ENCODE results near the gene RETREG3. TPM values are rescaled to one million over a fixed set of nuclear protein-coding genes. Genes with fewer than 3 reads are reported as not detected.
A peak's percentile ranks its signal among the peaks of the same experiment; 100 is the strongest.

Gene RETREG3
- polyA plus RNA-seq, 10 donors: 26.0 to 36.0 (median 32.1) TPM

GRCh38 chr17:42535155-42536047 is 73.8 kb downstream of the RETREG3 start:
- no peak for DNase-seq

DNA sequence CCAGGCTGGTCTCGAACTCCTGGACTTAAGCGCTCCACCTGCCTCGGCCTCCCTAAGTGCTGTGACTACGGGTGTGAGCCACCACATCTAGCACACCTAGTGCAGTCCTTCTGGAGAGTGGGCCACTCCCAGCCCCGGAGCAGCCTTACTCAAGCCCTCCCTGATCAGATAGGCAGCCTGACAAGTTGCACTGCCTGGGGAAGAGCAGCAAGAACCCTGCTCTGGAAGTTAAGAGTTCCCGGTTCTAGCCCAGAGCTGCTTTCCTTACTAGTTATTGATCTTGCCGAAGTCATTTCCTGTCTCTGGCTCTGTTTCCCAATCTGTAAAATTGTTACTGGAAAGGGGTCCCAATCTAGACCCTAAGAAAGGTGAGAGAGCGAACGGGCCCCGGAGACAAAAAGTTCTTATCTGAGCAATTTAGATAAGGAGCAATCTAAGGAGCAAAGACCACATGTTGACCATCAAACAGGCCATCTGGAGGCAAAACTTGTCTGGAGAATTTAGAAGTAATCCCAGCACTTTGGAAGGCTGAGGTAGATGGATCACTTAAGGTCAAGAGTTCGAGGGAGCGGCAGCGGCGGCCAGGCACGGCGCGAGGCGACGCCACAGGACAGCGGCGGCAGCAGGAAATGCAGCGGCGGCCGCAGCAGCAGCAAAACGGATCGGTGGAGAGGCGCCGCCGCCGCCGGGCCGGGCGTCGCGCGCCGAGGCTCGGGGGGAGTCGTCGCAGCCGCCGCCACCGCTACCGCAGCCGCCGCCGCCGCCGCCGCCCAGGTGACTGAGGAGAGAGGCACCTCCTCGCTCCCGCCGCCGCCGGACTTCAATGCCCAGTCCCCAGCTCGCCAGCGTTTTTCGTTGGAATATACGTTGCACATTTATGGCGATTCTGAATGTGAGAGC is 77.5 kb downstream of the RETREG3 start:
- peak in 2 of 3 donors; percentile 63 to 81 for DNase-seq

- DNase-seq: no peak
Measured at GRCh38 chr17:42530952-42531454, 78.2 kb downstream of the RETREG3 start.

Other genes starting within 250 kb of the RETREG3 start
- gene STAT3, start 220.9 kb downstream of the RETREG3 start, polyA plus RNA-seq (ENCODE audit: insufficient read length in 10 of 10): 10 to 100 TPM; 40.2 to 62.7 (median 49.9) TPM
- gene CAVIN1, start 186.1 kb downstream of the RETREG3 start, polyA plus RNA-seq (ENCODE audit: insufficient read length in 10 of 10): 100 to 1,000 TPM; 231 to 303 (median 258) TPM
- 10 to 100 TPM; 16.9 to 39.2 (median 21.5) TPM for gene ATP6V0A1, start 150.5 kb downstream of the RETREG3 start, polyA plus RNA-seq (ENCODE audit: insufficient read length in 10 of 10)
- 10 to 100 TPM; 15.2 to 21.4 (median 17.5) TPM for gene NAGLU, start 73.1 kb downstream of the RETREG3 start, polyA plus RNA-seq (ENCODE audit: insufficient read length in 10 of 10)
- gene HSD17B1, start 56.5 kb downstream of the RETREG3 start, polyA plus RNA-seq (ENCODE audit: insufficient read length in 10 of 10): 1 to 10 TPM; 1.7 to 3.6 (median 2.6) TPM
- 10 to 100 TPM; 20.0 to 29.7 (median 27.1) TPM for gene COASY, start 47.2 kb downstream of the RETREG3 start, polyA plus RNA-seq (ENCODE audit: insufficient read length in 10 of 10)
- gene MLX, start 42.3 kb downstream of the RETREG3 start, polyA plus RNA-seq (ENCODE audit: insufficient read length in 10 of 10): 10 to 100 TPM; 33.4 to 42.9 (median 38.5) TPM
- 10 to 100 TPM in 3 of 10 donors, 1 to 10 TPM in 7; 7.7 to 14.6 (median 9.5) TPM for gene PSMC3IP, start 31.6 kb downstream of the RETREG3 start, polyA plus RNA-seq (ENCODE audit: insufficient read length in 10 of 10)
- gene TUBG1, start 309 bp upstream of the RETREG3 start, polyA plus RNA-seq (ENCODE audit: insufficient read length in 10 of 10): 10 to 100 TPM; 29.7 to 39.5 (median 34.5) TPM
- gene TUBG2, start 49.9 kb upstream of the RETREG3 start, polyA plus RNA-seq (ENCODE audit: insufficient read length in 10 of 10): 10 to 100 TPM in 9 of 10 donors, 1 to 10 TPM in 1; 9.7 to 21.2 (median 12.6) TPM
- 10 to 100 TPM; 23.6 to 41.7 (median 35.5) TPM for gene PLEKHH3, start 67.6 kb upstream of the RETREG3 start, polyA plus RNA-seq (ENCODE audit: insufficient read length in 10 of 10)
- gene CCR10, start 72.5 kb upstream of the RETREG3 start, polyA plus RNA-seq (ENCODE audit: insufficient read length in 10 of 10): 1 to 10 TPM in 7 of 10 donors, under 1 TPM in 3; 0.71 to 2.1 (median 1.6) TPM
- 10 to 100 TPM; 10.2 to 15.7 (median 11.9) TPM for gene CNTNAP1, start 73.2 kb upstream of the RETREG3 start, polyA plus RNA-seq (ENCODE audit: insufficient read length in 10 of 10)
- 10 to 100 TPM; 15.5 to 31.4 (median 19.0) TPM for gene EZH1, start 135.7 kb upstream of the RETREG3 start, polyA plus RNA-seq (ENCODE audit: insufficient read length in 10 of 10)
- 10 to 100 TPM; 56.8 to 86.9 (median 73.2) TPM for gene RAMP2, start 151.9 kb upstream of the RETREG3 start, polyA plus RNA-seq (ENCODE audit: insufficient read length in 10 of 10)
- 10 to 100 TPM; 26.0 to 38.5 (median 31.9) TPM for gene VPS25, start 164.1 kb upstream of the RETREG3 start, polyA plus RNA-seq (ENCODE audit: insufficient read length in 10 of 10)
- 1 to 10 TPM in 3 of 10 donors, under 1 TPM in 7; 0.31 to 1.3 (median 0.54) TPM for gene WNK4, start 171.2 kb upstream of the RETREG3 start, polyA plus RNA-seq (ENCODE audit: insufficient read length in 10 of 10)
- 10 to 100 TPM; 48.5 to 61.5 (median 57.3) TPM for gene COA3, start 189.3 kb upstream of the RETREG3 start, polyA plus RNA-seq (ENCODE audit: insufficient read length in 10 of 10)
- 1 to 10 TPM in 3 of 10 donors, under 1 TPM in 7; 0.46 to 1.5 (median 0.74) TPM for gene CNTD1, start 189.5 kb upstream of the RETREG3 start, polyA plus RNA-seq (ENCODE audit: insufficient read length in 10 of 10)
- gene BECN1, start 214.9 kb upstream of the RETREG3 start, polyA plus RNA-seq (ENCODE audit: insufficient read length in 10 of 10): 10 to 100 TPM; 38.4 to 54.3 (median 46.2) TPM
- gene PSME3, start 224.0 kb upstream of the RETREG3 start, polyA plus RNA-seq (ENCODE audit: insufficient read length in 10 of 10): 10 to 100 TPM; 47.7 to 71.6 (median 55.8) TPM
- 1 to 10 TPM in 2 of 10 donors, under 1 TPM in 8; 0.59 to 1.4 (median 0.77) TPM for gene AOC2, start 235.2 kb upstream of the RETREG3 start, polyA plus RNA-seq (ENCODE audit: insufficient read length in 10 of 10)
- gene AOC3, start 241.8 kb upstream of the RETREG3 start, polyA plus RNA-seq (ENCODE audit: insufficient read length in 10 of 10): 10 to 100 TPM; 15.8 to 25.3 (median 17.4) TPM